HG02970 (cell line): Measurements from ENCODE around the gene ELOVL1.
"Not testable (repeated sequence)": the region's sequence is repeated elsewhere in the genome, so short reads cannot be mapped to it uniquely, and the experiment has no call there.

Experiments used
- ATAC-seq: cut with Tn5 transposase; IDR thresholded peaks from one replicate; pipeline ENCODE4 v1.9.1; 2021; ENCODE audit warnings: mild to moderate bottlenecking, moderate library complexity, moderate number of reproducible peaks; ENCODE audit not compliant: unreplicated experiment, low FRiP score

ELOVL1 gene

DNA sequence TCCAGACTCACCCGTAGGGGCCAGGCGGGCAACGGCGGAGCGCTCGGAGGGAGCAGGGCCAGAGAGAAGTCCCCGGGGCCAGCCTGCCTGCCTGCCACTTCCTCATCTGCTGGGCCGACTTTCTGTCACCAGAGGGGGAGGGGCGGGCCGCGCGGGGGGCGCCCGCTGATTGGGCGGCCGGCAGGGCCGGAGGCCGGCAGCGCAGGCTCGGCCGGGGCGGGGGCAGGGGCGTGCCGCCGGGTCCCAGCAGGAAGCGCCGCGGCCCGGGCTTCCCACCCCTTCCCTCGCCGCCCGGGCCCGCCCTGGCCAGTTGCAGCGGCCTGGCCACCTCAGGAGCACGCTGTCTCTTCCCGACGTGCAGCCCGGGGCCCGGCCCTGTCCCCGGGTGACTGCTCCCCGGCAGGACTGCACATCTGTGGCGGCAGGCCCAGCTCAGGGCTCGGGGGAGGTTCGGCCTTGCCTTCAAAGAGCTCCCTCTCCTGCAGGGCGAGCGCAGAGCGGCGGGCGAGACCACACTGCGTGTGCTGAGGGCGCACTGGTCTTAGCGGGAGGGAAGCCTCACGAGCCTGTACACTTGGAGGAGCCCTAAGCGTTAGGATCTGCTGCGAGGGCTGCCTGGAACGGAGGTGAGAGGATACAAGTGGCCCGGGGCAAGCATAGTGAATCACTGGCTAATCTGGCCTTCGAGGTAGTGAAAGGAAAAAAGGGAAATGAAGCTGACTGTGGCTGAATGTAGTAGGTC is at the start of gene ELOVL1:
TSS of gene ELOVL1 (minus strand) at position 108 of the 742 bp plus-strand sequence. CDS start 2,402 bp downstream, outside the sequence.
- peak; percentile 84 for ATAC-seq

GRCh38 chr1:43415901-43416300 is 48.1 kb upstream of the ELOVL1 start:
- no peak for ATAC-seq

DNA sequence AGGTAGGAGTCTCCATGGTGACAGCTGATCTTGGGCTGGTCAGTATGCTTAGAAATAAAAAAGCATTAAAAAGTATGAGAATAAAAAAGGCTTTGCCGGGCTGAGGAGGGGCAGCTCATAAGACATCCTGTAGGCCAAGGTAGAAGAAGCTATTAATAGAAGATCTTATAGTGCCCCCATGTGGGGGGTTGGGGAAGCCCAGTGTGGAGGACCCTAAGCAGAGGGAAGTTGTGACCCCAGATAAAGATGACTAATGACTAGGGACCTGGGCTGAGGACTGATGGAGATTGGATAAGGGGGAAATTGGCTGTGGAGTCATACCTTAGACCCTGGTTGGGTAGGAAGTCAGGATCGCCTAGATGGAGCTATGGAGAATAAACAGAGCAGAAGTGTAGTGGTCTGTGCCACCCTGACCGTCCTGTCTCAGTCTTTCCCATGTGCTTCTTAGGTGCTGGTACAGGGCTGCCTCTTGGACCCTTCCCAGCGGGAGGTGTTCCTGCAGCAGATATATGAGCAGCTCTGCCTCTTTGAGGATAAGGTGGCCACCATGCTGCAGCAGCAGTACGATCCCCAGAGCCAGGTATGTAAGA is 46.9 kb upstream of the ELOVL1 start:
- ATAC-seq, result no peak

- not testable (repeated sequence) for ATAC-seq
These were observed 45.6 kb upstream of the ELOVL1 start for GRCh38 chr1:43413426-43413825.

GRCh38 chr1:43410571-43410970 is 42.8 kb upstream of the ELOVL1 start:
- ATAC-seq, result no peak

GRCh38 chr1:43405876-43406234 is 38.0 kb upstream of the ELOVL1 start:
- ATAC-seq, result no peak

GRCh38 chr1:43405219-43405875 is 37.5 kb upstream of the ELOVL1 start:
- no peak for ATAC-seq

- no peak for ATAC-seq
These were observed 36.5 kb upstream of the ELOVL1 start for GRCh38 chr1:43404353-43404752.

- no peak for ATAC-seq
These were observed 34.5 kb upstream of the ELOVL1 start for GRCh38 chr1:43402089-43402865.

DNA sequence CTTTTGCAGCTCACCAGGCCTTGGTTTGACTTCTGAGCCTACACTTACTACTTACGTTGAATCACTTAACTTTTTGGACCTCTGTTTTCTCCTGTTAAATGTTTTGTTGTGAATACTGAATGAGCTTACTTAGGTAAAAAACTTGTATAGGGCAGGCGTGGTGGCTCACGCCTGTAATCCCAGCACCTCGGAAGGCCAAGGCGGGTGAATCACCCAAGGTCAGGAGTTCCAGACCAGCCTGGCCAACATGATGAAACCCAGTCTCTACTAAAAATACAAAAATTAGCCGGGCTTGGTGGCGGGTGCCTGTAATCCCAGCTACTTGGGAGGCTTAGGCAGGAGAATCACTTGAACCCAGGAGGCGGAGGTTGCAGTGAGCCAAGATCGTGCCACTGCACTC is 32.6 kb upstream of the ELOVL1 start:
- ATAC-seq, result not testable (repeated sequence)

- ATAC-seq, result no peak
These were observed 30.4 kb upstream of the ELOVL1 start for GRCh38 chr1:43398227-43398626.

DNA sequence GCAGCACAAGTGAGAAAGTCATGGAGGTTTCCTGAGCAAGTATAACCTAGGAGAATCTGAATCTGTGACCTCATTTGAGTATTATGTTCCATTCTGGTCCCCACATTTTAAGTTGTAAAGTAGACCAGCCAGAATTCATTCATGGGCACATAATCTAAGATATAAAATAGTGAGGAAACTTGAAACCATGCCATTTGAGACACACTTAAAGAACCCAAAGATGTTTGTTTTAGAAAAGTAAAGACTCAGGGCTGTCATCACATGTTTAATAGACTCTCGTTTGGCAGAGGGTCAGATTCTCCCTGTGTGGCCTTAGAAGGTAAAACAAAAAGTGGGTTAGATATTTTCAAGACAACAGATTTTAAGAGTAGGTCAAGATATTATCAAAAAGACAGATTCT is 28.2 kb upstream of the ELOVL1 start:
- no peak for ATAC-seq

- no peak for ATAC-seq
These were observed 27.7 kb upstream of the ELOVL1 start for GRCh38 chr1:43395523-43395922.

DNA sequence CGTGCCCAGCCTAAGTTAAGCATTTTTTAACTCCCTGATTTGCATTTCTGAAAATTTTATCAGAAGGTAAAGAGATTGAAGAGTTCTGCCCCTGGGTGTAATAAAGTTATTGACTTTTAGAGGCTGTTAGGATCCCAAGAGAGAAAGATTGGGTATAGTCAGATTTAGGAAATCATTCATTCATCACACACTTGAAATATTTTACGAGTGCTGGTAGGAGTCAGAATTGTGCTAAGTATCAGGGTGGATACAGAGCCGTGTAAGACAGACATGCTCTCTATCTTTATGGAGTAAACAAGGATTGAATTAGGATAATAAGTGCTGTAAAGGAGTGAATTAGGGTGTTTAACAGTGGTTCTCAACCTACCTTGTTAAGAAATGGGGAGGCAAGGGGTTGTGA is 24.9 kb upstream of the ELOVL1 start:
- no peak for ATAC-seq

DNA sequence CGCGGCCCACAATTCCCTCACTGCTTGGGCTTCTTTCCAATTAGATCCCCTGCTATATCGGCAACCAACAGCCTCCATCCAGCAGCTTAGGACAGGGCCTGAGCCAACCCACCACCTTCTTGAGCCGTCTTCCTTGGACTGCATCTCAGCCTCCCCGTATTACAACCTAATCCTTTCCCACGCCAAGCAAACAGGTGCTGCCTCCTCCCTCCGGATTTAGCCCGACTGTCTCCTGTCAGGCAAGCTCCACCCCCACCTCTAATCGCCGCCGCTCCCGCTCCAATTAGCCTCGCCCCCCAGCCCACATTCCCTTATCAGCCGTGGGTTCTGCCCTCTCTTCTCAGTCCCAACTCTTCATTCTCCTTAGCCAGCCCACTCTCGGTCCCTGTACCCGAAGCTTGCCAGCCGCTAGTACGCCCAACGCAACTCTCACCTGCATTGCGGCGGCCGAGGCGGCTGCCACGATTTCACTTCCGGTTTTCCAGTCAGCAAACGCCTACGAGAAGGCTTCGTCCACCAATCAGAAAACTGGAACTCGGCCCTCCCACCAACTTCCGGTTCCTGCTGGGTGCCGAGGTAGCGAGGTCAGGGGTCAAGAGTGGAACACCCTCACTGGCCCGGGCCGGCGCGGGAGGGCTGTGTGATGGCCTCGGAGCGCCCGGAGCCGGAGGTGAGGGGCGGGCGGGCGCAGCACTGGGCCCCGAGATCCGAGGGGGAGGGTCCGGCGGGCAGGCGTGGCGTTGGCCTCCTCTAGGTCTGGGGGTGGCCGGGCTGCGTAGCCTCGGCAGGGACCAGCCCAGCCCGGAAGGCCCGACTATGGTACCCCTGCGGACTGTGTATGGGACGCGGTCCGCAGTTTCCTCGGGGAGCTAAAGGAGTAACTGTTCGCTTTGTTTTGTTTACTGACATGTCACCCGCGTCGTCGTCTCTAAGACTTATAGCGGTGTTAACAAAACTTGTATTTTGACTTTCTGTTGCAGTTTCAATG is 21.8 kb upstream of the ELOVL1 start, which contains the start of the genes MED8 and SZT2:
TSS of gene MED8 (minus strand) at position 475 of the 988 bp plus-strand sequence. CDS start at position 439, 36 bp downstream.
TSS of gene SZT2 (plus strand) at position 574 of the 988 bp plus-strand sequence. CDS start at position 644, 70 bp downstream.
- ATAC-seq, result peak; percentile 86

DNA sequence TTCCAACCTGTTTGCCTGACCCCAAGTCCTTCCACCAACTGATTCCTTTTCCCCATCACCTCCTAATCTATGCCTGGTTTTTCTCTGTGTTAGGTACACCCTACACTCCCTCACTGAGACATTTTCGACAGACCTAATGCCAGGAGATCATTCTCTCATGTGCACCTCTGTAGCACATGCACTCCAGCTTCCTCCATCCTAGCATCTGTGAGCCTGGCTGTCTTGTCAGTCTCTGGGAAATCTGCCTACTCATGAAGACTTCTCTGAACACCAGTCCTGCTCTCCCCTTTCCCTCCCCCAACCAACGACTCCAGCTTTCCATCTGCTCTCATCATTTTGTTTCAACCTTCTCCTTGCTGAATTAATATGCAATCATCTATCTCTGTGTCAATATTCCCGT is 20.8 kb upstream of the ELOVL1 start:
- ATAC-seq, result no peak

- ATAC-seq, result no peak
These were observed 20.3 kb upstream of the ELOVL1 start for GRCh38 chr1:43387976-43388599.

- no peak for ATAC-seq
These were observed 18.9 kb upstream of the ELOVL1 start for GRCh38 chr1:43386676-43387075.

DNA sequence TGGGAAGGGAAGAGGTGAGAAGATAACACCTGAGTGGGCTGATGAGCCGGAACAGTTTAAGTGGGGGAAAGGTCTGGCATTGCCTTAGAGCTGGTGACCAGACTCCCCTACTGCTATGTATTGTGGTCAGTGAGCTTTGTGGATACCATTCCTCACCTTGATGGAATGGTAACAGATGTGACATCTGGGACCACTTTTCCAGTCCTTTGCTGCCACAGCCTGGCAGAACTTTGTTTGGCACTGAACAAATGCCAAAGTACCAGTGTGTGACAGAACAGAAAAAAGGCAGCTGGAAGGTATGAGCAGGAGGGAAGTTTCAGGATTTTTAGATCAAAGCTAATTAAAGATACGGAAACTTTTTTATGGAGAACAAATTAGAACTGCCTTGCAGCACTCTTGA is 15.6 kb upstream of the ELOVL1 start:
- no peak for ATAC-seq
